ENCODE data around the gene PRRC2B.
A peak's percentile ranks its signal among the peaks of the same experiment; 100 is the strongest.
"Not testable (repeated sequence)": the region's sequence is repeated elsewhere in the genome, so short reads cannot be mapped to it uniquely, and the experiment has no call there.

Gene PRRC2B

DNA sequence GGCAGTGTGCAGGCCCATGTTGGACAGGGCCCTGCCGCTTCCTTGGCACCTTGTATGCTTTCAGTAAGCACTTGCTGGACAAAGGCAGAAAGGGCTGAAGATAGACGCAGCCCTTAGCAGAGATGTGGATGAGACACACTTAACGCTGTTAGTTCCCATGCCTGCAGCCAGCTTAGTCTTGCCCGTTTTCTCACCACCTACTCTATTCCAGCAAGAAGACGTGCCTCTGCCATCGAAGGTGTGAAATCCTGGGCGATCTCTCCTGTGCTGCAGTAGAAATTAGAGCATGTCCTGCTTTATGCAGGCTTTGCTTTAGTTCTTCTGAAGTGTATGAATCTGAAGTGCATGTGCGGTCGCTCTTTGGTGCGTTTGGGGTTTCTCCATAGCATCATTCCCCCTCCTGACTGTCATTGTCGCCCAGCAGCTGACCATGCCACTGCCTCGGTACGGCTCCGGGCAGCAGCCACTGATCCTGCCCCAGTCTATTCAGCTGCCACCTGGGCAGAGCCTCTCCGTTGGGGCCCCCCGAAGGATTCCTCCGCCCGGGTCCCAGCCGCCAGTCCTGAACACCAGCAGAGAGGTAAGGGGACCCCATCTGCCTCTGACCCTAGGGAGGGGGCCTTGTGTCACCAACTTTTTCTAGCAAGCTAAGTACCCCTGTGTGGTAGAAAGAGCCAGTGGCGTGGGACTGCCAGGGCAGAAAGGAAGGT is 97.3 kb downstream of the PRRC2B start:
- DNase-seq = no peak

DNA sequence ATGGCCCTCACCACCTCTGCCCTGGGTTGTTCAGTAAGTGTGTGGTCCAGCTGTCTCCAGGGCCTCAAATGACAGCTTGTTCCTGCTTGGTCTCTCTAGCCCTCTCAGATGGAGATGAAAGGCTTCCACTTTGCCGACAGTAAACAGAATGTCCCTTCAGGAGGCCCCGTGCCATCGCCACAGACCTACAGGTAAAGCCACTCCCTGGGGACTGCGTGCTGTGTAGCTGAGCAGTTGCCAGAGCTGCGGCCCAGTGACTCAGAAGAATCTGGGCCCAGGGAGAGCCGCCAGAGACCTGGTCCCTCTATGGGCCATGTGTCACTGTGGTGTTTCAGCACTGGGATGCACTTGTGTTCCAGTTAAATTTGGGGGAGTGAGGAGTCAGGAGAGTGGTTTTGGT is 98.2 kb downstream of the PRRC2B start:
- DNase-seq = no peak

DNA sequence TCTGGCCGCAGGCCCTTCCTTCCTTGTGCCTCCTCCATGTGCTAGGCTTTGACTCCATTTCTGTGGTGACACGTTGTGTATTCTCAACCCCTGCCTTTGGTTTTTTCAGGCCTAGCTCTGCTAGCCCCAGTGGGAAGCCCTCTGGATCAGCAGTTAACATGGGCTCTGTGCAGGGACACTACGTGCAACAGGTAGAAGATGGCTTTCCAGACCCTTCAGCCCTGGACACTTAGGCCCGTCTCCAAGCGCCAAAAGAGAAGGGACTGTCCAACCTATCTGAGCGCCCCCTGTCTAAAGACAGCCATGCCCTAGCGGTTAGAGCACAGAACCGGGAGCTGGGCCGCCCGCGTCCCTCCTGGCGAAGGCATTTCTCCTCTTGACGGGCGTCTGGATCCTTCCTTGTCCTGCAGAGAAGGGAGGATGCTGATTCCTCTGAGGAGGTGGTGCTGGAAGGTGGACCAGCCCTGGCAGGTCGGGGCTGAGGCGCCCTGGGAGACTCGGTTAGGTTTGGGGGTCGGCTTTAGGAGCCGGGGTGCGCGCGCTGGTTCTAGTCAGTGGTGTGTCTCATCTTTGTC is 100.5 kb downstream of the PRRC2B start:
- DNase-seq = no peak

DNA sequence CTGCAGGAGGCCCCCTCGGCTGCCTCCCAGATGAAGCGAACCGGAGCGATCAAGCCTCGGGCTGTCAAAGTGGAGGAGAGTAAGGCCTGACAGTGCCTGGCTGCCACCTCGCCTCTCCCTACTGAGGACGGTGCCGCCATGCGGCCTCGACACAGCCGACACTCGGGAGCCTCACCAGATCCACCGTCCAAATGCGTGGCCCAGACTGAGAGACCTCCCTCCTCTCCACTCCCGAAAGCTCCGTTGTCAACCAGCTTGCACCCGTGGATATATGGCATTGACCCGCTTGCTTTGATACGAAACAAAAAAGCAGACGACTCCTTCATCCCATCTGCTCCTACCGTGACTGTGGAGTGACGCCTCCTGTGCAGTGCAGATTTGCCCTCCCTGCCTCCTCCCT is 101.9 kb downstream of the PRRC2B start:
- no peak for DNase-seq

DNA sequence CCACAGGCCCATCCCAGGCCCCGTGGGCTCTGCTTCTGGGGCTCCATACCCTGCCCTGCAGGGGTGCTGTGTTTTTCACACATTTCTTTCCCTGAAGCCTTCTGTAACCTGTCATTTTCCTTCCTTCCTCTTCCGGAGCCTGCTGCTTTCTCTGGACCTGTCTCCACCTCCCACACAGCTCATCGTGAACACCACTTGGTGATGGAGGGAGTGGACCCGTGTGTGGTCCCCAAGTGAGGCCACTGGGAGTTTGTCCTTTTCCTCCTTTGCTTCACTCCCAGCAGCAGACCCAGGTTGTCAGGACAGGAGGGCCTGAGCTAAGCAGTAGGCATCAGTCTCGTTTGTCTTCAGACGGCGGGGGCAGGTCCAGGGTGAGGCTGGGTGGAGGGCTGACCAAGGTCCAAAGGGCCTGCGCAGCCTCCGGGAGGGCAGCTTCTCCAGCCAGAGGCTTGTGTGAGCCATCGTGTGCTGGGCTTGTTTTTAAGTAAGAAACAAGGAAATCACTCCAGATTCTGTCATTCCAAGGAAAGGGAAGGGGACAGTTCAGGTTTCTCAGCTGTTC is 103.0 kb downstream of the PRRC2B start:
- DNase-seq = no peak

DNA sequence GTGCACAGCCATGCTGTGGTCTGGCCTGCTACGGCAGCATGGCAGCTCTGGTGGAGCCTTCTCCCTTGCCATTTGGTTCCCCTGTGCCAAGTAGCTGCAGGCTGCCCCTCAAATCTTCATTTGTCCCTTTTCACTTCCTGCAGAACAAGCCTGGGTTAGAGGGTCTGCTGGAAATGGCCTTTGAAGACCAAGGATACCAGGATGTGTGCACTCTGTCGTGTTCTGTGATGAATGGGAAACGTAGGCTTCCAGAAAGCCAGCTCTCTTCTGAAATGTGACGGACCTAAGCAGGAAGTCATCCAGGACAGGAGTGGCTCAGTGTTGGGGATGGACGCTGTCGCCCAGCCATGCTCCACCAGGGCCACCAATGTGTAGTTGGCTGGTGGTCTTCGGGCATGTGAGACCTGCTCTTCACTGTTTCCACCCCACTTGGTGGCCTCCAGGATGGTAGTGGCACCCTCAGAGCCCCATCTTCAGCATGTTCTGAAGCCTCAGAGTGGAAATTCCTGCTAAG is 105.4 kb downstream of the PRRC2B start:
- DNase-seq = no peak

DNA sequence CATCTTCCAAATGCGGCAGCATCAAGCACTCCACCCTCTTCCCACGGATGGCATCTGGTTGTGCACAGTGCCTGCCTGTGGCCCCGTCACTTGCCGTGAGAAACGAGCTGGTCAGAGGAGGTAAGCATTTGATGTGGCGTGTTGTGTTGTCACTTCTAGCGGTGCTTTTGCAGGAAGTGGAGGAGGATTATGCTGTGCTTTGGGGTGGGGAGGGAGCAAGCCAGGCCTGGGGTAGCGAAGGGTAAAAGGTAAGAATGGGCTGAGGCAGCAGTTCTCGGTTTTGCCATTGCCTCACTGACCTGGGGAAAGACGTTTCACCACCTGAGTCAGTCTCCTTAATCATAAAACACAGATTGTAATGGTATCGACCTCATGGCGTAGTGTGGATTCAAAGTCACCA is 106.5 kb downstream of the PRRC2B start:
- DNase-seq = peak; percentile 44

DNA sequence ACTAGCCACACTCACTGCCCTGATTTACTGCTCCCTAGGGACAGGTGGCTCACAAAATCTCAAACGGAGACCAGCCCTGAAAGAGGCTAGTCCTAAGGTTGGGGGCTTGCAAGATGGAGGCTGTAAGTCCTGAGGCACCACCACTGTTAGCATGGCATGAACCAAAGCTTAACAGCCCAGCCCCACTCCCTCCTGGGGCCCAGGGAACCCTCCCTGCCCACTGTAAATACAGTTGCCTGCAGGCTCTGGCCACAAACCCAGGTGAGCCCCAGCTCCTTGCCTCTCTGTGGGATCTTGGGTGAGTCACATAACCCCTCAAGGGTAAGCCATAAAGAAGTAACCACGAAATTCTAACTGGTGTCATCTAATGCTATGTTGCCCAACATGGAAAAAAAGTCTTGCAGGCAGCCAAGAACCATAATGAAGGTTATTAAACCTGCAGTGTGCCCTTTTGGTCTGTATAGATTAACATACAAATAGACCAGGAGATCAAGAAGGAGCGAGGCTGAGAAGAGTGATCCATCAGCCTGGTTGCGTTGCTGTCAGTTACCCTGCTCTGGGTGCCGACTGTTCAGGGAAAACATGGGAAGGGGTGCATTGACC is 107.2 kb downstream of the PRRC2B start:
- DNase-seq = peak; percentile 26

DNA sequence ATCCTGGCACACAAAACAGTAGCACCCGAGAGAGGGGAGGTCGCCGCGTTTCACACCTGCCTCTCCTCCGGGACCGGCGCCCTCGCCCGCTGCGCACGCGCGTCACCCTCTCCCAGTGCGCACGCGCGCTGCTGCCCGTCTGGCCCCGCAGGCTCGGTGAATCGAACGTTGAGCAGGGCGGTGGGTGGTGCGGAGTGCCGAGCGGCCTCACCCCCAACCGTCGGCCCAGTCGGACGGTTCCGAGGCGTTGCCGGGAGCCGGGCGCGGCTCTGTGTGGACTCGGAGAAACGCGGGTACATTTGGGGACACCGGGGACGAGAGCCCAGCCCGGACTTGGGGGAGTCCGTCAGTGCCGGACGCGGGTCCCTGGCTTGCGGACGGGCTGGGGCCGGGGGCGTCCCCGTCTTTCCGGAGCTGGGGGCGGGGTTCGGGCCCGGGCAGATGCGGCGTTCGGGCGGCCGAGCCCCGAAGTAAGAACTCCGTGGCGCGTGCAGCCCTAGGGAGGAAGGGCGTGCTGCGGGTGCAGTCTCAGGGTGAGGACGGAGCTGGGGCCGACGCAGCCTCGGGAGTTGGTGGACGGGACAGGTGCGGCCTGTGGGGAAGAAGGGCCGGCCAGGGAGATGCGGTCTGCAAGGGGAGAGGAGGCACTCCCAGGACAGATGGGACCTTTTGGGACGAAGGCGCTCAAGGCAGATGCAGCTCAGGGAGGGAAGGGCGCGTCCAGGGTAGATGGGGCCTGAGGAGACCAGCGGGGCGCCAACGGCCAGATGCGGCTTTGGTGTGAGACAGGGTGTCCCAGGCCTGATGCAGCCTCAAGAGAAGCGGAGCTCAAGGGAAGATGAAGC is 109.1 kb downstream of the PRRC2B start, which contains the start of gene POMT1:
Gene POMT1, plus strand, starts transcription at position 138 of the 845 bp plus-strand sequence. CDS start 1,301 bp downstream, outside the sequence.
- peak; percentile 80 for DNase-seq

DNA sequence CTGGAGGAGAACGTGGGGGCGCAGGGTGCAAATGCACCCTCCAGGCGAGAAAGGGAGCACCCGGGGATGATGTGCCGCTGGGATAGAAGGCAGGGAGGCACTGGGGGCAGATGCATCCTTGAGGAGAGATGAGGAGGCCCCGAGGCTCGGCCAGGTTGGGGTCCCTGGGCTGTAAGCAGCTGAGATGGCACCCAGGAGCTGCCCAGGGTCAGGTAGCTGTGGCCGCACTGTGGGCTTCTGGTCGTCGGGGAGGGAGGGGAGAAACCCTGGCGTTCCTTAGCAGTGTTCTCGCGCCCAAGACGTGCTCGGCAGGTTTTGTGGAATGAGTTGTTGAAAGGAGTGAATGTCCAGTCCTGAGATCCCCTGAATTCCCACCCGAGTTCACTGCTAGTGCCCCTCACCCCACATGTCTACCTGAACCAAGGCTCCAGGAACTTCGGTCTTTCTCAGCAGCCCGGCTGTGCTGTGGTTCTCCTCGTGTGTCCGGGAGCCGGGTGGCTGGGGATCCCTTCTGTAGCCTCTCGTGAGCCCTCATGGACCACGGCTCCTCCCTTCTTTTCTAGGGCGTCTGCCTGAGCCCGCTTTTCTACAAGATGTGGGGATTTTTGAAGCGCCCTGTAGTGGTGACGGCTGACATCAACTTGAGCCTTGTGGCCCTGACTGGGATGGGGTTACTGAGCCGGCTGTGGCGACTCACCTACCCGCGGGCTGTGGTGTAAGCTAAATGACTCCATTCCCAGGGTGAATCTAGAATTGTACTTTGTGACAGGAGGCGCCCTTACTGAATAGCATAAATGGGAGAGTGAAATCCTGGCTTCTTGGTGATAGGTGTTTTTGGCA is 110.0 kb downstream of the PRRC2B start:
- DNase-seq = no peak

DNA sequence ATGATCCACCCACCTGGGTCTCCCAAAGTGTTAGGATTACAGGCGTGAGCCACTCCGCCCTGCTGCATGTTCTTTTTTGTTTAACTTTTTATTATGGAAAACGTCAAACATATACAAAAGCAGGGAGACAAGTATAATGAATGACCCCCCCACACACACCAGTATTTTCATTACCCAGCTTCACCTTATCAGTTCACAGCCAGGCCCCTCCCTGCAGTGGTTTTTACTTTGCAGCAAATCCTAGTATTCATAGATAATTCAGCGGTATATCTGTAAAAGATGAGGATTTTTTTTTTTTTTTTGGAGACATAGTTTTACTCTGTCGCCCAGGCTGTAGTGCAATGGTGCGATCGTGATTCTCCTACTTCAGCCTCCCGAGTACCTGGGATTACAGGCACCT is 111.1 kb downstream of the PRRC2B start:
- no peak for DNase-seq

DNA sequence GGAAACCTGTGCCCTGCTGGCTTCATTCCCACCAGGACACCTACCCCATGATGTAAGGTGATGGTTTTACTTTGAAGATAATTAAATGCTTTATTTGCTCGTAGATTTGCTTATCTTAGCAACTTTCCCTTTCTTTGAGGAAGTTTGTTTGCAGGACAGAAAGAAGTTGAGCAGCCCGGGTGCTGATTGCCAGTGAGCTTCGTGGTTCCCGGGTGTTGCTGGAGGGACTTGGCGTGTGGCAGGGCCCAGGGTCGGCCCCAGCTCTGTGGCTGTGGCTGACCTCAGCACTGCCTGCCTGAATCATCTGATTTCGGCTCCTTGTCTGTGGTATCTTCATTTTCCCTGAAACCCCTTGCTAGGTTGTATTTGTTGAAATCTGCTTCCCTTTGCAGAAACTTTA is 117.5 kb downstream of the PRRC2B start:
- DNase-seq = no peak

DNA sequence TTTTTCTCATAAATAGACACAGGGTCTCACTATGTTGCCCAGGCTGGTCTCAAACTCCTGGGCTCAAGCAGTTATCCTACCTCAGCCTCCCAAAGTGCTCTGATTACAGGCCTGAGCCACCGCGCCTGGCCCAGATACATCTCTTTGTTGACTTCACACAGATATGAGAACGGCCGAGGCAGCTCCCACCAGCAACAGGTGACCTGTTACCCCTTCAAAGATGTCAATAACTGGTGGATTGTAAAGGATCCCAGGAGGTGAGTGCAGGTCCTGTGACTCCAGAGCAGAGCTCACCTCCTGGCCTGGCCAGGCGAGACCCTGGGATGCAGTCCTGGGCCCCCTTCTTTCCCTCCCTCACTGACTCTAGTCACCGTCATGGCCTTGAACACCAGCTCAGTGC is 118.0 kb downstream of the PRRC2B start:
- DNase-seq = no peak

DNA sequence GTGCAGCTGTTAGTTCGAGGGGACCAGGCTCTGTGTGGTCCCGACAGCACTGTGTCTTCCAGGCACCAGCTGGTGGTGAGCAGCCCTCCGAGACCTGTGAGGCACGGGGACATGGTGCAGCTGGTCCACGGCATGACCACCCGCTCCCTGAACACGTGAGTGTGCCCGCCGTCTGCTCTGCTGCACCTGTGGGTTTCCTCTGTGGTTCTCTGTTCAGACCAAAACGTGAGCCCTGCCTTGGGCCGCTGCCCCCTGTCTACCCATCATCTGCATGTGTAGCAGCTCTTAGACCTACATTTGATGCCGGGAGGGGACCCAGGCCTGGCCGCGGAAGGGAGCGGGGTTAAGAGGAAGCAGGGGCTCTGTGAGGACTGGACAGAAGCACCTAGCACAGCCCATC is 119.3 kb downstream of the PRRC2B start:
- no peak for DNase-seq

DNA sequence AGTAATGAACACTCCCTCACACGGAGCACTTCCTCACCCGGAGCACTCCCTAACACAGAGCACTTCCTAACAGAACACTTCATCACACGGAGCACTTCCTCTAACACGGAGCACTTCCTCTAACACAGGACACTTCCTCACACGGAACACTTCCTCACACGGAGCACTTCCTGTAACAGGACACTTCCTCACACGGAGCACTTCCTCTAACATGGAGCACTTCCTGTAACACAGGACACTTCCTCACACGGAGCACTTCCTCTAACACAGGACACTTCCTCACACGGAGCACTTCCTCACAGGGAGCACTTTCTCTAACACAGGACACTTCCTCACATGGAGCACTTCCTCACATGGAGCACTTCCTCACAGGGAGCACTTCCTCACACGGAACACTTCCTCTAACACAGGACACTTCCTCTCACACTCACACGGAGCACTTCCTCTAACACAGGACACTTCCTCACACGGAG is 121.7 kb downstream of the PRRC2B start:
- DNase-seq = not testable (repeated sequence)

DNA sequence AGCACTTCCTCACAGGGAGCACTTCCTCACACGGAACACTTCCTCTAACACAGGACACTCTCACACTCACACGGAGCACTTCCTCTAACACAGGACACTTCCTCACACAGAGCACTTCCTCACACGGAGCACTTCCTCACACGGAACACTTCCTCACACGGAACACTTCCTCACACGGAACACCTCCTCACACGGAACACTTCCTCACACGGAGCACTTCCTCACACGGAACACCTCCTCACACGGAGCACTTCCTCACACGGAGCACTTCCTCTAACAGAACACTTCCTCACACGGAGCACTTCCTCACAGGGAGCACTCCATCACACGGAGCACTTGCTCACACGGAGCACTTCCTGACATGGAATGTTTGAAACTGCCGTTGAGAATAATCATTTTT is 122.2 kb downstream of the PRRC2B start:
- DNase-seq = no peak

DNA sequence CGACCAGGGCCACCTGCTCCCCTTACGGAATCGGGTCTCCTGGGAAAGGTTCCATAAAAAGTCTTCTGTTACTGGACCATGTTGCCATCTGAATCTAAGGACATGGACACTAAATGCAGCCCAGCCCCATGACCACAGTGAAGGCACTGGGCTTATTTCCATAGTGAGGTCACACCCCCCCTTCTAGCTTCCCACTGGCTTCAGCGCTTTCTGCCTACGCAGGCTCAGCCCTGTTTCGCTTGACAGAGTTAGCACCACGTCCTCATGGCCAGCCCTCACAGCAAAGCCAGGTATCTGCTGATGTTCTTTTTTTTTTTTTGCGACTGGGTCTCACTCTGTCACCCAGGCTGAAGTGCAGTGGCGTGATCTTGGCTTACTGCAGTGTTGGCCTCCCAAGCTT is 123.0 kb downstream of the PRRC2B start:
- DNase-seq = no peak

DNA sequence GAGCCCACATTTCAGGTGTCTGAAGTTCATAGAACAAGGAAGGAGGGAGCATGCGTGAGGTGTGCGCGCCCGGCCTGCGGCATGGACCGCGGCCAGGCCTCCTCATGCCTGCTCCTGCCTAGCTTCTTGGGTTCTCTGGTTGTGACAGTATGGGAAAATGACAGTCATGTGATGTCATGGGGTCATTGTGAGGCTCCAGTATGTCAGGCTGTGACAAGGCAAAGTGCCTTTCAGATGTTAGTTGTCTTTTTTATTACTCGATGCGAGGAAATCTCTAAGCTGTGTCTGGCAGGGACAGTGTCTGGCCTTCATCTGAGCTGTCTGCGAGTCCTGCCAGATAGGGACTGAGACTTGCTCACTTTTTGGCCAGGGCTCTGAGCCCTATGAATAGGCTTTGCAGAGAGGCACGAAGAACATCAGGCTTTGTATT is 123.9 kb downstream of the PRRC2B start:
- DNase-seq = no peak

DNA sequence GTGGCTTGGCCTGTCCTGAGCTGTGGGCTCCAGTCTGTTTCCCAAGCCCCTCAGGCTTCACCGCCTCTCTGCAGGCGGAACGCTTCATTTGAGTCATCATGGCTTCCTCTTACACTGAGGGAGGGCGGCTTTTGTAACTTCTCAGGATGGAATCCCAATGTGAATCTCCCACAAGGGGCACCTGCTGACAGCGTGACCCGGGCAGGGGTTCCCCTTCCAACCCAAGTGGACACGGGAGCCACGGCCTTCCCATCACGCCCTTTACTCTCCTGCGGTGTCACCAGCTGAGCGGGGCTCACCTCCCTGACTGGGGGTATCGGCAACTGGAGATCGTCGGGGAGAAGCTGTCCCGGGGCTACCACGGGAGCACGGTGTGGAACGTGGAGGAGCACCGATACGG is 124.7 kb downstream of the PRRC2B start:
- no peak for DNase-seq

DNA sequence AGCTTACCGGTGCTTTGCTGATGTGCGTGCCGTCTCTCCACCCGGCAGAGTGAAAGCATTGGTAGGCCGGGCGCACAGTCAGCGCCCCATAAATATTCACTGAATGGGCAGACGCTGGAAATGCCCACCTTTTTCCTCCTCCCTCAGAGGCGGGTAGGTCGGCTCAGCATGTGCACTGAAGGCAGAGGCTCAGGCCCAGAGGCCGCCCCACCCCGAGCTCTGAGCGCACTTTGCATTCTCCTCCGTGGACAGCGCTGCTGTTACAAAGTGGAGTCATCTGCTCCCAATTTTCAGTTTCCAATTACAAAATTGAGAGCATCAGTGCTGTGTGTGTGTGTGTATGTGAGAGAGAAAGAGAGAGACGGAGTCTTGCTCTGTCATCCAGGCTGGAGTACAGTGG is 126.6 kb downstream of the PRRC2B start:
- DNase-seq = no peak

DNA sequence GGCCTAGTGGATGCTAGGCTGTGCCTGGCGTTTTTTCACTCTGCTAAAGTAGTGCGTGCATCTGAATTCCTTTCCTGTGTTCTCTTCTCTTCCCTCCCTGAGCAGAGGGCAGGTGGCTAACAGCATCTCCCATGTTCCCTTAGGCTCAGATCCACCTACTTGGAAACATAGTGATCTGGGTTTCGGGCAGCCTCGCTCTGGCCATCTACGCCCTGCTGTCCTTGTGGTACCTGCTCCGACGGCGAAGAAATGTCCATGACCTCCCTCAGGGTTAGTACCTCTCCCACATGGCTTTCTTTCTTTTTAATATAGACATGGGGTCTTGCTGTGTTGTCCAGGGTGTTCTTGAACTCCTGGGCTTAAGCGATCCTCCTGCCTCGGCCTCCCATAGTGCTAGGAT is 127.3 kb downstream of the PRRC2B start:
- no peak for DNase-seq

DNA sequence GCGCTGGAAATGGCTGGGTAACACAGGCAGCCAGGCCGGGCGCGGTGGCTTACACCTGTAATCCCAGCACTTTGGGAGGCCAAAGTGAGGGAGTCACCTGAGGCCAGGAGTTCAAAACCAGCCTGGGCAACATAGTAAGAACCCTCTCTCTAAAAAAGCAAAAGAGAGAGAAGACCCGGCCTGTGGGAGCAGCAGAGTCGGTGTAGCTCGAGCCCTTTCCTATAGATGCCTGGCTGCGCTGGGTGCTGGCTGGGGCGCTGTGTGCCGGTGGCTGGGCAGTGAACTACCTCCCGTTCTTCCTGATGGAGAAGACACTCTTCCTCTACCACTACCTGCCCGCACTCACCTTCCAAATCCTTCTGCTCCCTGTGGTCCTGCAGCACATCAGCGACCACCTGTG is 127.9 kb downstream of the PRRC2B start:
- no peak for DNase-seq
